Progenitor cell of endocrine pancreas (in vitro differentiated cells): Measurements from ENCODE around the gene HECTD2. TPM values are rescaled to one million over a fixed set of nuclear protein-coding genes. Genes with fewer than 3 reads are reported as not detected.

Source experiments
- DNase-seq: peaks from one replicate; pipeline ENCODE4 v3.0.0; 2021; ENCODE audit warnings: low spot score; ENCODE audit not compliant: unreplicated experiment
- H3K27ac Mint-ChIP-seq: 2 replicates; pipeline ENCODE4 v1.8.0; 2021; ENCODE audit warnings: mild to moderate bottlenecking, moderate library complexity, mixed read lengths
- H3K27me3 Mint-ChIP-seq: 2 replicates; pipeline ENCODE4 v1.8.0; 2021; ENCODE audit warnings: mixed read lengths
- H3K36me3 Mint-ChIP-seq: 2 replicates; pipeline ENCODE4 v1.8.0; 2022; ENCODE audit warnings: mixed read lengths; ENCODE audit not compliant: insufficient read depth
- H3K4me1 Mint-ChIP-seq: 2 replicates; pipeline ENCODE4 v1.8.0; 2021; ENCODE audit warnings: low read depth, mixed read lengths
- H3K4me3 Mint-ChIP-seq: 2 replicates; pipeline ENCODE4 v1.8.0; 2021; ENCODE audit warnings: low read depth, mild to moderate bottlenecking, moderate library complexity, mixed read lengths
- H3K9me3 Mint-ChIP-seq: 2 replicates; pipeline ENCODE4 v1.8.0; 2021; ENCODE audit warnings: low read depth, mixed read lengths
- total RNA-seq: library from RNA; stranded (reverse); gene quantifications from 2 replicates; pipeline ENCODE4 v1.2.1, GENCODE V29; 2021
- TF ChIP-seq, protein P1 (sequence below): fragments of 200-600 bp; sonication (generic); IDR thresholded peaks from one replicate; pipeline ENCODE4 v1.5.0; 2021; ENCODE audit warnings: antibody characterized with exemption, mild to moderate bottlenecking; ENCODE audit not compliant: unreplicated experiment

Gene HECTD2
- total RNA-seq, 1 donor from 2014 or later = 33.1 TPM

- Mint-ChIP-seq H3K4me3 (peak overlapping the region; percentile 80), H3K4me1 (peaks cover 24% of the 10 kb centered on the region), H3K27ac (peak overlapping the region; percentile 95), H3K36me3 (no peaks in the 10 kb centered on the region), H3K27me3 (no peaks in the 10 kb centered on the region), H3K9me3 (no peaks in the 10 kb centered on the region)
- peak; percentile 57 for DNase-seq
- TF ChIP-seq, protein P1, sequence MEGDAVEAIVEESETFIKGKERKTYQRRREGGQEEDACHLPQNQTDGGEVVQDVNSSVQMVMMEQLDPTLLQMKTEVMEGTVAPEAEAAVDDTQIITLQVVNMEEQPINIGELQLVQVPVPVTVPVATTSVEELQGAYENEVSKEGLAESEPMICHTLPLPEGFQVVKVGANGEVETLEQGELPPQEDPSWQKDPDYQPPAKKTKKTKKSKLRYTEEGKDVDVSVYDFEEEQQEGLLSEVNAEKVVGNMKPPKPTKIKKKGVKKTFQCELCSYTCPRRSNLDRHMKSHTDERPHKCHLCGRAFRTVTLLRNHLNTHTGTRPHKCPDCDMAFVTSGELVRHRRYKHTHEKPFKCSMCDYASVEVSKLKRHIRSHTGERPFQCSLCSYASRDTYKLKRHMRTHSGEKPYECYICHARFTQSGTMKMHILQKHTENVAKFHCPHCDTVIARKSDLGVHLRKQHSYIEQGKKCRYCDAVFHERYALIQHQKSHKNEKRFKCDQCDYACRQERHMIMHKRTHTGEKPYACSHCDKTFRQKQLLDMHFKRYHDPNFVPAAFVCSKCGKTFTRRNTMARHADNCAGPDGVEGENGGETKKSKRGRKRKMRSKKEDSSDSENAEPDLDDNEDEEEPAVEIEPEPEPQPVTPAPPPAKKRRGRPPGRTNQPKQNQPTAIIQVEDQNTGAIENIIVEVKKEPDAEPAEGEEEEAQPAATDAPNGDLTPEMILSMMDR = no peak
These were observed 875 bp upstream of the HECTD2 start for GRCh38 chr10:91409069-91409868.

GRCh38 chr10:91410638-91411371 lies 661 bp downstream of the HECTD2 start:
- no peaks in the 10 kb centered on the region for H3K36me3 Mint-ChIP-seq
- H3K4me3 Mint-ChIP-seq = peak overlapping the region; percentile 88
- TF ChIP-seq, protein P1 = no peak
- H3K4me1 Mint-ChIP-seq = peaks cover 26% of the 10 kb centered on the region
- DNase-seq = no peak
- no peaks in the 10 kb centered on the region for H3K27me3 Mint-ChIP-seq
- H3K27ac Mint-ChIP-seq = peak overlapping the region; percentile 94
- H3K9me3 Mint-ChIP-seq = no peaks in the 10 kb centered on the region

DNA sequence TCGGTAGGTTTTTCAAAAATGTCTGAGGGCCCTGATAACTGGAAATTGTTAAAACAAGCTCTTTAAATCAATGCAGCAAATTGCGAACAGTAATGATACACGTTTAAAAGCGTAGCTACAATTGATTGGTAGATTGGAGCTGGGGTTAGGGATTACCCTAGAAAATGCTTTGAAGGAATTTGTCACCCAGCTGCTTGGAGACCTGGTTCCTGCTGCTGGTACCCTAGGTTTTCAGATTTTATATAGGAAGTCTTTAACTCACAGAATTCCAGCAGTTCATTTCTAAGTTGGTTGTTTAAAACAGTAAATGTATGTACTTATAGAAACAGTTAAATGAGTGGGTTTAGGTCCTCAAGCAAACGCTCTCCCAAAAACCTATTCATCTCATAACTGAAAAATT lies 1.5 kb downstream of the HECTD2 start:
- peak overlapping the region; percentile 88 for H3K4me3 Mint-ChIP-seq
- no peaks in the 10 kb centered on the region for H3K9me3 Mint-ChIP-seq
- peaks cover 26% of the 10 kb centered on the region for H3K4me1 Mint-ChIP-seq
- no peak for DNase-seq
- TF ChIP-seq, protein P1 = no peak
- H3K27me3 Mint-ChIP-seq = no peaks in the 10 kb centered on the region
- H3K27ac Mint-ChIP-seq = peak overlapping the region; percentile 57
- H3K36me3 Mint-ChIP-seq = no peaks in the 10 kb centered on the region

- peak overlapping the region; percentile 54 for H3K4me3 Mint-ChIP-seq
These were observed 2.4 kb downstream of the HECTD2 start for GRCh38 chr10:91412354-91413087.

More at GRCh38 chr10:91412354-91413087, 2.4 kb downstream of the HECTD2 start:
- DNase-seq = no peak
- no peaks in the 10 kb centered on the region for H3K36me3 Mint-ChIP-seq
- H3K27ac Mint-ChIP-seq = peak overlapping the region; percentile 80
- no peaks in the 10 kb centered on the region for H3K9me3 Mint-ChIP-seq
- H3K27me3 Mint-ChIP-seq = no peaks in the 10 kb centered on the region
- TF ChIP-seq, protein P1 = no peak
- H3K4me1 Mint-ChIP-seq = peaks cover 26% of the 10 kb centered on the region
